ENCODE measurements around the gene SCG3. TPM values are rescaled to one million over a fixed set of nuclear protein-coding genes. Genes with fewer than 3 reads are reported as not detected.

SCG3 gene
- total RNA-seq, 1 experiment from 2014 or later, result 22.7 TPM

DNA sequence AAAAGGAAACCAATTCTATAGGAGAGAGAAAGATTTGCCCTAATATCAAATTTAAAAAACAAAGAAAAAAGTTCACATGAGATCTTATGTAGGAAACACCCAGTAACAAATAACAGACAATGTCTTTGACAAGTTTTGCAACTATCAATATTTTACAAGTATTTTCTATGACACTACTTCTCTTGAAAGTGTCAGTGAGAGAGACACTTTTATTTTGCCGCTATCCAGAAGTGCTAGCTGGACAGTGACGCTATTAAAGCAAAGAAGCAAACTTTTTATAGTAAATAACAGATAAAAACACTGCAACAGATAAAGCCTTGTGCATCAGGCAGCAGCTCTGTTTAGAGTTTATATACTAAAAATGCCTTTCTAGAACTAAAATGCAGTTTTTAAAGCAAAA is 42.9 kb downstream of the SCG3 start:
- H3K4ac ChIP-seq (ENCODE audit: low read depth, low read length), result no peak overlapping the region
- H3K36me3 Mint-ChIP-seq (ENCODE audit: insufficient read depth in 1 of 3, low read depth in 3 of 3), result peaks cover 0 to 5% (median 2%) of the 10 kb centered on the region in 3 experiments; a peak in 4 of 7 replicates
- no peak overlapping the region for H3K14ac ChIP-seq (ENCODE audit: insufficient read depth, low read length)
- no peaks in the 10 kb centered on the region for H3K9me3 Mint-ChIP-seq
- H3K23ac ChIP-seq (ENCODE audit: insufficient read length, low read depth, low read length), result no peak overlapping the region
- no peak overlapping the region for H3T11ph ChIP-seq (ENCODE audit: low read length)
- H3K79me1 ChIP-seq (ENCODE audit: insufficient read depth, low read depth, low read length, poor library complexity, severe bottlenecking), result no peaks in the 10 kb centered on the region
- no peak overlapping the region for H2BK20ac ChIP-seq (ENCODE audit: low read depth, low read length, poor library complexity, severe bottlenecking)
- H2AK5ac ChIP-seq (ENCODE audit: insufficient read length, low read length), result no peak overlapping the region
- H4K20me1 ChIP-seq (ENCODE audit: control insufficient read depth, insufficient read depth, insufficient read length), result no peaks in the 10 kb centered on the region
- H4K5ac ChIP-seq (ENCODE audit: insufficient read length, low read depth, low read length), result no peak overlapping the region
- no peak for DNase-seq
- H2BK120ac ChIP-seq (ENCODE audit: low read depth, low read length, poor library complexity, severe bottlenecking), result no peak overlapping the region
- H3K27me3 Mint-ChIP-seq (ENCODE audit: low read depth), result peaks cover 5% of the 10 kb centered on the region; the same call in 1 of the 2 replicates
- no peaks in the 10 kb centered on the region for H3K9me3 ChIP-seq (ENCODE audit: control insufficient read depth, low read depth, low read length)
- H3K4me1 Mint-ChIP-seq, result peaks cover 27% of the 10 kb centered on the region in 2 experiments
- no peak overlapping the region for H3K27ac ChIP-seq (ENCODE audit: insufficient read length, low read depth, low read length)
- H3K4me2 ChIP-seq (ENCODE audit: insufficient read depth, insufficient read length, low read length), result no peak overlapping the region
- no peak overlapping the region for H3K18ac ChIP-seq (ENCODE audit: insufficient read length, low read depth, low read length)
- H3K27ac Mint-ChIP-seq, result no peak overlapping the region
- H2BK5ac ChIP-seq (ENCODE audit: insufficient read length, low read length), result no peak overlapping the region
- H3K79me2 ChIP-seq (ENCODE audit: insufficient read depth, low read length), result no peaks in the 10 kb centered on the region
- no peak overlapping the region for H2AFZ ChIP-seq (ENCODE audit: low read length)
- H3K56ac ChIP-seq (ENCODE audit: insufficient read length, low read depth, low read length), result no peak overlapping the region
- H3K27me3 ChIP-seq (ENCODE audit: insufficient read depth, low read length), result no peaks in the 10 kb centered on the region
- no peak overlapping the region for H2BK15ac ChIP-seq (ENCODE audit: low read depth, low read length)
- no CpG with 5 or more reads among the region's 2 CpGs for WGBS (ENCODE audit: extremely low coverage, insufficient read length, low lambda C conversion rate)
- H3K4me3 Mint-ChIP-seq, result no peak overlapping the region
- H3K9ac ChIP-seq (ENCODE audit: extremely low read depth, insufficient read length, low read length), result no peak overlapping the region
- TF ChIP-seq CTCF (conservative IDR thresholded peaks at IDR 0.05), result no peak
- no peak overlapping the region for H4K8ac ChIP-seq (replicated peaks; ENCODE audit: insufficient read length, low read depth, low read length)
- peaks cover 7% of the 10 kb centered on the region; the same call in 1 of the 2 replicates for H3K4me1 ChIP-seq (ENCODE audit: insufficient read depth, low read length)
- H3K23me2 ChIP-seq (ENCODE audit: insufficient read length, low read depth, low read length, poor library complexity, severe bottlenecking), result no peaks in the 10 kb centered on the region
- H2BK12ac ChIP-seq (ENCODE audit: insufficient read length, low read depth, low read length), result no peak overlapping the region
- no peak overlapping the region for H4K91ac ChIP-seq (ENCODE audit: insufficient read length, low read depth, low read length)
